ENCODE measurements around the gene BTBD16. TPM values are rescaled to one million over a fixed set of nuclear protein-coding genes. Genes with fewer than 3 reads are reported as not detected.

The BTBD16 gene
- total and polyA plus RNA-seq, 10 of the 15 experiments (the other 5 are each of a cell fraction or from before 2014, with no cell fraction given): 0.11 TPM; not detected in 9

- no peaks in the 10 kb centered on the region for H3K4me1 ChIP-seq (ENCODE audit: control insufficient read depth, insufficient read depth, low read length)
- no peak for TF ChIP-seq POLR2AphosphoS5 (IDR thresholded peaks at IDR 0.05; ENCODE audit: low read length)
- TF ChIP-seq NR2C2 (IDR thresholded peaks at IDR 0.05; ENCODE audit: borderline replicate concordance, control insufficient read depth, insufficient read length, low read depth): no peak
- no peak for TF ChIP-seq ASH2L (IDR thresholded peaks at IDR 0.05; ENCODE audit: borderline replicate concordance, low read depth)
- TF ChIP-seq EZH2 (IDR thresholded peaks at IDR 0.05; ENCODE audit: borderline replicate concordance, control insufficient read depth, low read depth, low read length): no peak
- TF ChIP-seq STAT1 (conservative IDR thresholded peaks at IDR 0.05): no peak
- no peak for TF ChIP-seq CBX5 (IDR thresholded peaks at IDR 0.05; ENCODE audit: low read depth)
- no peak for TF ChIP-seq NFIC (IDR thresholded peaks at IDR 0.05; ENCODE audit: low read depth, low read length)
- no peak for TF ChIP-seq ZBTB11 (CRISPR knock-in tag; IDR thresholded peaks at IDR 0.05)
- TF ChIP-seq E2F8 (IDR thresholded peaks at IDR 0.05; ENCODE audit: low read depth, partially characterized antibody): no peak
- no peak for TF ChIP-seq HDAC2 (IDR thresholded peaks at IDR 0.05)
- TF ChIP-seq ZNF24 (IDR thresholded peaks at IDR 0.05): no peak
- TF ChIP-seq EP300 (IDR thresholded peaks at IDR 0.05; ENCODE audit: borderline replicate concordance in 1 of 2, control insufficient read depth in 1 of 2, low read depth in 2 of 2, low read length in 2 of 2): no peak
- TF ChIP-seq CBFB (IDR thresholded peaks at IDR 0.05; ENCODE audit: low read depth): no peak
- TF ChIP-seq IKZF1 (conservative IDR thresholded peaks at IDR 0.05): no peak
- TF ChIP-seq RELA (IDR thresholded peaks at IDR 0.05; ENCODE audit: borderline replicate concordance, partially characterized antibody): no peak
- TF ChIP-seq NR2F1 (conservative IDR thresholded peaks at IDR 0.05): no peak
- no peak for TF ChIP-seq SP1 (IDR thresholded peaks at IDR 0.05; ENCODE audit: low read depth, low read length)
- no peak overlapping the region for H3K9ac ChIP-seq (ENCODE audit: control insufficient read depth, insufficient read depth, low read length)
- no peak for DNase-seq (ENCODE audit: low read depth, low spot score)
- intact Hi-C loops (cut with micrococcal nuclease; ENCODE audit: unreplicated experiment): no loop called here
- SMC1A ChIA-PET (ENCODE audit: uncharacterized antibody, unreplicated experiment): interaction anchor here (0.6 kb wide), 1 partner anchor 27 kb away, joined by 3 read pairs; no protein-coding TSS in a partner anchor
- CTCF ChIA-PET: no interaction called here
- 13% methylated on average over 9 of the region's 9 CpGs for WGBS (ENCODE audit: insufficient coverage, insufficient replicate concordance, low lambda C conversion rate, missing lambda C conversion rate)
- POLR2A ChIA-PET: no interaction called here
- no peak overlapping the region for H3K27ac ChIP-seq (ENCODE audit: control insufficient read depth, insufficient read depth)
- H3K9me3 ChIP-seq (replicated peaks; ENCODE audit: control insufficient read depth, insufficient read depth, low read length): no peaks in the 10 kb centered on the region
- RAD21 ChIA-PET (ENCODE audit: unreplicated experiment): no interaction called here
- no peak overlapping the region for H3K4me3 ChIP-seq
- H3K36me3 ChIP-seq (ENCODE audit: control insufficient read depth in 2 of 2, insufficient read depth in 2 of 2, low read length in 1 of 2): no peaks in the 10 kb centered on the region
- H3K27me3 ChIP-seq (replicated peaks in 1 of 2; ENCODE audit: control insufficient read depth in 2 of 2, insufficient read depth in 2 of 2, low read length in 1 of 2): peaks cover 0 to 1% of the 10 kb centered on the region in 2 experiments; a peak in 2 of 4 replicates
- FAIRE-seq: no peak
- no peak for ATAC-seq
- H2AFZ ChIP-seq (ENCODE audit: control insufficient read depth, low read depth, low read length): no peak overlapping the region
- in situ Hi-C loops (cut with MboI): no loop called here
- no peaks in the 10 kb centered on the region for H3K79me2 ChIP-seq (ENCODE audit: control insufficient read depth, insufficient read depth, low read length)
- no TSS peak for BruUV-seq (replicated peaks)
- H3K4me2 ChIP-seq (ENCODE audit: control insufficient read depth, insufficient read depth): no peak overlapping the region
- H4K20me1 ChIP-seq (ENCODE audit: control insufficient read depth, insufficient read depth): no peaks in the 10 kb centered on the region
Observed at GRCh38 chr10:122225330-122225729, 45.8 kb upstream of the BTBD16 start.
